Measurements from ENCODE around the gene SLC39A1. TPM values are rescaled to one million over a fixed set of nuclear protein-coding genes. Genes with fewer than 3 reads are reported as not detected.

Gene SLC39A1
- total and polyA plus RNA-seq, 9 of the 15 experiments (the other 6 are each of a cell fraction or from before 2014, with no cell fraction given), result 9.9 to 81.1 (median 62.7) TPM

GRCh38 chr1:153922972-153923925 is 40.1 kb downstream of the SLC39A1 start, which contains the start of gene GATAD2B (continued):
- TF ChIP-seq CBFB (CRISPR knock-in tag; IDR thresholded peaks at IDR 0.05), result no peak
- TF ChIP-seq ARNT (IDR thresholded peaks at IDR 0.05), result no peak
- no peak for TF ChIP-seq CAMTA2 (CRISPR knock-in tag; conservative IDR thresholded peaks at IDR 0.05)
- TF ChIP-seq ERF (CRISPR knock-in tag; IDR thresholded peaks at IDR 0.05), result 0 out of 2 replicates have a peak, but pooled peaks have one; percentile 1
- TF ChIP-seq PRMT5 (CRISPR knock-in tag; IDR thresholded peaks at IDR 0.05), result no peak
- TF ChIP-seq HCFC1 (IDR thresholded peaks at IDR 0.05; ENCODE audit: low read depth, low read length), result no peak; the same call in 1 of the 2 replicates
- TF ChIP-seq E2F3 (CRISPR knock-in tag; IDR thresholded peaks at IDR 0.05), result no peak
- TF ChIP-seq E2F1 (CRISPR knock-in tag; IDR thresholded peaks at IDR 0.05), result peak; percentile 69
- TF ChIP-seq NRF1 (conservative IDR thresholded peaks at IDR 0.05 in 1 of 2, IDR thresholded peaks at IDR 0.05 in 1 of 2), result peak; percentile 64 to 66; a peak in 3 of 4 replicates
- TF ChIP-seq HNRNPLL (IDR thresholded peaks at IDR 0.05; ENCODE audit: low read depth, low read length, poor library complexity, severe bottlenecking), result peak; percentile 19
- TF ChIP-seq NR0B1 (IDR thresholded peaks at IDR 0.05; ENCODE audit: partially characterized antibody), result no peak
- TF ChIP-seq CTCFL (IDR thresholded peaks at IDR 0.05; ENCODE audit: borderline replicate concordance, insufficient read depth, low read depth, low read length, poor library complexity, severe bottlenecking), result no peak
- TF ChIP-seq AFF4 (CRISPR knock-in tag; IDR thresholded peaks at IDR 0.05), result no peak
- TF ChIP-seq MYBL2 (IDR thresholded peaks at IDR 0.05; ENCODE audit: low read depth), result no peak
- no peak for TF ChIP-seq MYBL2 (CRISPR knock-in tag; IDR thresholded peaks at IDR 0.05; ENCODE audit: borderline replicate concordance)
- TF ChIP-seq FOXA3 (CRISPR knock-in tag; conservative IDR thresholded peaks at IDR 0.05 in 1 of 2, IDR thresholded peaks at IDR 0.05 in 1 of 2), result no peak
